Loucy (cell line): ENCODE measurements around the gene CREG2.

Experiments used
- H2AFZ ChIP-seq: fragments of 200-600 bp; sonication (generic); 2 replicates; pipeline ENCODE4 v1.6.0; 2016; ENCODE audit warnings: antibody characterized with exemption, mild to moderate bottlenecking, low read length, moderate library complexity
- H3F3A ChIP-seq: fragments of 200-600 bp; 2 replicates; pipeline ENCODE4 v1.6.0; 2016; ENCODE audit warnings: antibody characterized with exemption, low read depth, mild to moderate bottlenecking
- H3K27me3 ChIP-seq: fragments of 200-600 bp; sonication (generic); 2 replicates; pipeline ENCODE4 v1.6.1; 2014; ENCODE audit warnings: low read length, mild to moderate bottlenecking; ENCODE audit not compliant: insufficient read depth, poor library complexity, severe bottlenecking
- H3K36me3 ChIP-seq: fragments of 200-600 bp; sonication (generic); 2 replicates; pipeline ENCODE4 v1.6.1; 2016; ENCODE audit warnings: low read length; ENCODE audit not compliant: insufficient read depth
- H3K4me1 ChIP-seq: fragments of 200-600 bp; sonication (generic); 2 replicates; pipeline ENCODE4 v1.5.1; 2014; ENCODE audit warnings: low read length, mild to moderate bottlenecking; ENCODE audit not compliant: insufficient read depth, poor library complexity, severe bottlenecking
- H3K4me2 ChIP-seq: fragments of 200-600 bp; sonication (generic); 2 replicates; pipeline ENCODE4 v1.6.0; 2014; ENCODE audit warnings: antibody characterized with exemption, low read length, low read depth, mild to moderate bottlenecking; ENCODE audit not compliant: poor library complexity, severe bottlenecking
- H3K4me3 ChIP-seq: fragments of 200-600 bp; sonication (generic); 2 replicates; pipeline ENCODE4 v1.5.1; 2014; ENCODE audit warnings: low read length, mild to moderate bottlenecking, mixed read lengths; ENCODE audit not compliant: poor library complexity, severe bottlenecking
- H3K79me2 ChIP-seq: fragments of 200-600 bp; sonication (generic); 2 replicates; pipeline ENCODE4 v1.6.1; 2014; ENCODE audit warnings: low read length; ENCODE audit not compliant: insufficient read depth
- H3K9ac ChIP-seq: fragments of 200-600 bp; sonication (generic); 2 replicates; pipeline ENCODE4 v1.6.0; 2014; ENCODE audit warnings: mild to moderate bottlenecking, low read depth, low read length, moderate library complexity; ENCODE audit not compliant: poor library complexity, severe bottlenecking
- H3K9me2 ChIP-seq: fragments of 200-600 bp; sonication (generic); replicated peaks from 2 replicates; pipeline ENCODE4 v1.6.1; 2016; ENCODE audit warnings: low read depth, low read length, mixed read lengths
- H3K9me3 ChIP-seq: fragments of 200-600 bp; sonication (generic); 2 replicates; pipeline ENCODE4 v1.6.1; 2014; ENCODE audit warnings: mild to moderate bottlenecking, antibody characterized with exemption, low read length, low read depth; ENCODE audit not compliant: insufficient read depth
- H4K20me1 ChIP-seq: fragments of 200-600 bp; sonication (generic); 2 replicates; pipeline ENCODE4 v1.6.0; 2014; ENCODE audit warnings: antibody characterized with exemption, low read length, mild to moderate bottlenecking; ENCODE audit not compliant: insufficient read depth, poor library complexity, severe bottlenecking
- EZH2phosphoT487 ChIP-seq: fragments of 200-600 bp; IDR thresholded peaks from 2 replicates; pipeline ENCODE4 v1.6.1; 2018; ENCODE audit warnings: antibody characterized with exemption, mild to moderate bottlenecking, moderate library complexity, borderline replicate concordance
- TF ChIP-seq, protein P1 (sequence below): fragments of 200-600 bp; sonication (generic); conservative IDR thresholded peaks from 2 replicates; pipeline ENCODE4 v1.5.1; 2014; ENCODE audit warnings: mild to moderate bottlenecking, antibody characterized with exemption, low read length

CREG2 gene

GRCh38 chr2:101364878-101365277 lies 22.4 kb downstream of the CREG2 start:
- Histone ChIP-seq H3K4me1 (no peaks in the 10 kb centered on the region), H4K20me1 (no peaks in the 10 kb centered on the region), H3K9me3 (no peaks in the 10 kb centered on the region), H2AFZ (no peak overlapping the region), H3K4me2 (no peak overlapping the region), H3K36me3 (no peaks in the 10 kb centered on the region), H3K4me3 (no peak overlapping the region), H3F3A (no peaks in the 10 kb centered on the region), H3K9me2 (no peaks in the 10 kb centered on the region), H3K27me3 (no peaks in the 10 kb centered on the region), H3K79me2 (no peaks in the 10 kb centered on the region), H3K9ac (no peak overlapping the region)
- no peak for TF ChIP-seq EZH2phosphoT487
- TF ChIP-seq, protein P1, sequence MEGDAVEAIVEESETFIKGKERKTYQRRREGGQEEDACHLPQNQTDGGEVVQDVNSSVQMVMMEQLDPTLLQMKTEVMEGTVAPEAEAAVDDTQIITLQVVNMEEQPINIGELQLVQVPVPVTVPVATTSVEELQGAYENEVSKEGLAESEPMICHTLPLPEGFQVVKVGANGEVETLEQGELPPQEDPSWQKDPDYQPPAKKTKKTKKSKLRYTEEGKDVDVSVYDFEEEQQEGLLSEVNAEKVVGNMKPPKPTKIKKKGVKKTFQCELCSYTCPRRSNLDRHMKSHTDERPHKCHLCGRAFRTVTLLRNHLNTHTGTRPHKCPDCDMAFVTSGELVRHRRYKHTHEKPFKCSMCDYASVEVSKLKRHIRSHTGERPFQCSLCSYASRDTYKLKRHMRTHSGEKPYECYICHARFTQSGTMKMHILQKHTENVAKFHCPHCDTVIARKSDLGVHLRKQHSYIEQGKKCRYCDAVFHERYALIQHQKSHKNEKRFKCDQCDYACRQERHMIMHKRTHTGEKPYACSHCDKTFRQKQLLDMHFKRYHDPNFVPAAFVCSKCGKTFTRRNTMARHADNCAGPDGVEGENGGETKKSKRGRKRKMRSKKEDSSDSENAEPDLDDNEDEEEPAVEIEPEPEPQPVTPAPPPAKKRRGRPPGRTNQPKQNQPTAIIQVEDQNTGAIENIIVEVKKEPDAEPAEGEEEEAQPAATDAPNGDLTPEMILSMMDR, result no peak

DNA sequence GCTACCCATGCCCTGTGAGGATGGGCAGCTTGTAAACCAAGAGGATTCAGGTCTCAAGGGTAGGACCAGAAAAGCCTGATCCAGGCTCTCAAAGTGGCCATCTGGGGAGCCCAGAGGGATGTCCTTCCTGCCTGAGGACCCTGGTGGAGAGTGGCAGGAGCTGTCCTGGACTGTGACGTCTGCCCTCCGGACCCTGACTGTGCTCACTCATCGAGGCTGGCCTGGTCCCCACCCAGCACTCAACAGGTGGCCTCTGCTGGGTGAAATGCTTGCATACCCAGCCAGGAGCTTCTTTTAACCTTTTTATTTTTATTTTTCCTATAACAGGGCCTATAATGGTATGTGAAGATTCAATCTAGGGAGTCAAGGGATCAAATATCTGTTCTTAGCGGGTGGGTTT lies 24.5 kb downstream of the CREG2 start:
- Histone ChIP-seq H3K36me3 (no peaks in the 10 kb centered on the region), H4K20me1 (no peaks in the 10 kb centered on the region), H3K4me2 (no peak overlapping the region), H3K4me3 (no peak overlapping the region), H3F3A (no peaks in the 10 kb centered on the region), H3K9me2 (no peaks in the 10 kb centered on the region), H2AFZ (no peak overlapping the region), H3K27me3 (no peaks in the 10 kb centered on the region), H3K4me1 (no peaks in the 10 kb centered on the region), H3K9ac (no peak overlapping the region), H3K79me2 (no peaks in the 10 kb centered on the region), H3K9me3 (no peaks in the 10 kb centered on the region)
- TF ChIP-seq EZH2phosphoT487, result no peak
- TF ChIP-seq, protein P1, result no peak

- no peaks in the 10 kb centered on the region for H3K4me1 ChIP-seq
- no peaks in the 10 kb centered on the region for H3K79me2 ChIP-seq
- no peak overlapping the region for H2AFZ ChIP-seq
- TF ChIP-seq, protein P1, result no peak
- TF ChIP-seq EZH2phosphoT487, result no peak
- H3K9me2 ChIP-seq, result no peaks in the 10 kb centered on the region
- H3K4me2 ChIP-seq, result no peak overlapping the region
- H3K9ac ChIP-seq, result no peak overlapping the region
- no peak overlapping the region for H3K4me3 ChIP-seq
- H3K9me3 ChIP-seq, result no peaks in the 10 kb centered on the region
- no peaks in the 10 kb centered on the region for H4K20me1 ChIP-seq
- H3K36me3 ChIP-seq, result no peaks in the 10 kb centered on the region
- no peaks in the 10 kb centered on the region for H3F3A ChIP-seq
- H3K27me3 ChIP-seq, result no peaks in the 10 kb centered on the region
Observed at GRCh38 chr2:101362316-101362715, 25.0 kb downstream of the CREG2 start.
